Inflammatory macrophage treated with lipopolysaccharide for 4 hours (primary cell): Measurements from ENCODE around the gene PPP5C.
"Not testable (repeated sequence)": the region's sequence is repeated elsewhere in the genome, so short reads cannot be mapped to it uniquely, and the experiment has no call there.

Experiments used
- DNase-seq: peaks from one replicate; pipeline ENCODE4 v3.0.0-alpha.2; 2020

The PPP5C gene

GRCh38 chr19:46411088-46411924 is 64.4 kb downstream of the PPP5C start:
- DNase-seq: no peak

GRCh38 chr19:46411925-46412649 is 65.2 kb downstream of the PPP5C start:
- no peak for DNase-seq

DNA sequence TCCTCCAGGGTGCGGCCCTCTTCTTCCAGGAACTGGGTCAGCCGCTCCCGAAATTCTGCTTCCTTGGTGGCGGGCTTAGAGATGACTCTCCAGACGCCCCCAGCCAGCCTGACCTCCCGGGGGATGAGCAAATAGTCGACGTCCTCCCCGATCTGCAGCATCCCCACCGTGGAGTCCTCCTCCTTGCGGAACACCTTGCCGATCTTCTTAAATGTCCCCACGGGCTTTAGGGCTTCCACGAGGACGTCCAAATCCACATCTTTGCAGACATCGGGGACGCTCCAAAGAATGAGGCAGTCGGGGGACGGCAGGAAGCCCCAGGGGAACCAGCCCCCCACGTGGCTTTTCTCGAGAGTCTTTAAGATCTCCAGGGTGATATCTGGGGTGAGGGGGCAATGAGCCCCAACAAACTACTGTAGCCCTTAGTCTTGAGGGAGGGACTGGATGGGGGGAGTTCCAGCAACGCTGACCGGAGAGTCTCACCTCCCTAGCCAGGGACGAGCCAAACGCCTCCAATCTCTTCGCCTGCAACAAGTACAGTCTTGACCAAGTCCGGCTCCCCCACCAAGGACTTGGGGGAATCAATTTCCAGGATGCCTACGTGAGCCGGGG is 65.9 kb downstream of the PPP5C start:
- no peak for DNase-seq

DNA sequence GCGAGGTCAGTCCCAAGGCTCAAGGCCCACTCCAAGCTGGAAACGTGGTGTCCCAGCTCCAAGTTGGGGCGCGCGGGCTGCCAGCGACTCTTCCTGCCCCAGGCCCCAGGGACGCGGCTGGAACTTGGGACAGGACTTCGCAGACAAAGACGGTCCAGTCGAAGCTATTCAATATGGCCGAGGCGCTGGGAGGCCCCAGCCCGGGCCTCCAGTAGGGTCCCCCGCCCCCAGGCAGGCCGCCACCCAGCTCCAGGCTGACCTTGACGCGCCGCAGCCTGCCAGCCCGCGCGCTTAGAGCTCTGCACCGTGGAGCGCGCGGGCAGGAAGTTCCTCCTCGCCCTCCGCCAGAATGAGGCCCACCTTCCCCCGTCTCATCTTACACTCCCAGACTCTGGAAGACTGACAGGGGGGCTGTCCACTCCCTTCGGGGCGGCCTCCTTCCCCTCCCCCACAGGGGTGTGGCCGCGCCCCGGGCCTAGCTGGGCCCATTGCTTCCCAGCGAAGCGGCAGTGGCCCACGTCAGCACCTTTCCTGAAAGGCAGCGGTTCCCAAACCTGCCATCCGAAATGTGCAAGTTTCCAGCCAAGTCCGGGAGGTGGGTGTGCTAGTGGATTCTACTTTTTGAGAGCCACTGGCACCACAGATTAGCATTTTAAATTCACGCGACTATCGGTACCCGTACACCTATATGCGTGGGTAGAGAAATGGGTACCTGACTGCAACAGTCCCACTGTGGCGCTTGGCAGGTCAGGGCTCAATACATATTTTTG is 66.6 kb downstream of the PPP5C start, which contains the start of gene CCDC8:
Gene CCDC8, minus strand, starts transcription at position 303 of the 770 bp plus-strand sequence. CDS start 754 bp downstream, outside the sequence.
- DNase-seq: no peak

DNA sequence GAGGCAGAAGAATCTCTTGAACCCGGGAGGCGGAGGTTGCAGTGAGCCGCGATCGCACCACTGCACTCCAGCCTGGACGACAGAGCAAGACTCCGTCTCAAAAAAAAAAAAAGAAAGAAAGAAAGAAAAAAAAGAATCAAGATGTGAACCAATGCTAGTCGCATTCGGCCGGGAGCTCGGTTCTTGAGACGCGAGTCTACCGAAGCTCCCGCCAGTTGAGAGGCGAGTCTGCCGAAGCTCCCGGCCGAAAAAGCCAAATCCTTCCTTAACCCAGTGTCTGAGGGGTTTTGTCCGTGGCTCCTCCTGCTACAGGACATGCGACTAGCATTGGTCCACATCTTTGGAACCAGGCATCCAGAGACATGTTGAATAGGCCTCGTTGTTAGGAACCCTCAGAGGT is 68.0 kb downstream of the PPP5C start:
- DNase-seq: not testable (repeated sequence)

DNA sequence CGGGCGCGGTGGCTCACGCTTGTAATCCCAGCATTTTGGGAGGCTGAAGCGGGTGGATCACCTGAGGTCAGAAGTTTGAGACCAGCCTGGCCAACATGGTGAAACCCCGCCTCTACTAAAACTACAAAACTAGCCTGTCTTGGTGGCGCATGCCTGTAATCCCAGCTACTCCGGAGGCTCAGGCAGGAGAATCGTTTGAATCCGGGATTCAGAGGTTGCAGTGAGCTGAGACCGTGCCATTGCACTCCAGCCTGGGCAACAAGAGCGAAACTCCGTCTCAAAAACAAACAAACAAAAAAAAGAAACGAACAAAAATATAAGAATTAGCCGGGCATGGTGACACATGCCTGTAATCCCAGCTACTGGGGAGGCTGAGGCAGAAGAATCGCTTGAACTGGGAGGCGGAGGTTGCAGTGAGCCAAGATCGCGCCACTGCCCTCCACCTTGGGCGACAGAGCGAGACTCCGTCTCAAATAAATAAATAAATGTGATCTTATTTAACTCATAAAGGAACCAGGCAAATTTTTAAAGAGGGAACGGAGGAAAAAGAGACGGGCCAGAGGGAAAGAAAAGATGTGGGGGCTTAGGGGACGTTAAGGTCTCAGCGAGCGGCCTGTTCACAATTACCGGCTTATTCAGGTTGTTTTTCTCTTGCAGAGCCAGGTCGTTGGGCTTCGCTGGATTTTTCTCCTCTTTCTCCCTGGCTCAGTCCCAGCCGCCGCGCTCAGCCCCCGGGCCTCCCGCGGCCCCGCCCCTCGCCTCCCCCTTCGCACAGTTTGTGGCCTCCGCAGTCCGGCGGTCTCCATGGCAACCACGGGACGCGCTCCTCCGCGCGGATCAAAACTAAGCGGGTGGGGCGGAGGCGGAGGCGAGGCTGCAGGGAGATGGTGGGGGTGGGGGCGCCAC is 69.2 kb downstream of the PPP5C start:
- not testable (repeated sequence) for DNase-seq

DNA sequence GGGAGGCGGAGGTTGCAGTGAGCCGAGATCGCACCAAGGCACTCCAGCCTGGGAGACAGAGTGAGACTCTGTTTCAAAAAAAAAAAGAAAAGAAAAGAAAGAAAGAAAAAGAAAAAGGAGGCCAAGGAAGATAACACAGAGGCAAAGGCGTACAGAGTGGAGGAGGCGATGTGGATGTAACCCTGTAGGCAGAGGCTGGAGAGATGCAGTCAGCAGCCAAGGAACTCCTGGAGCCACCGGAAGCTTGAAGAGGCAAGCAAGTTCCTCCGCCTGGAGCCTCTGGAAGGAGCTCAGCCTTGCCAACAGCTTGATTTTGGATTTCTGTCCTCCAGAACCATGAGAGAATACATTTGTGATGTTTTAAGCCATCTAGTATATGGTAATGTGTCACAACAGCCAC is 73.2 kb downstream of the PPP5C start:
- DNase-seq: no peak

- no peak for DNase-seq
Measured at GRCh38 chr19:46422344-46422743, 75.5 kb downstream of the PPP5C start.

- no peak for DNase-seq
Measured at GRCh38 chr19:46423188-46423587, 76.3 kb downstream of the PPP5C start.

- no peak for DNase-seq
Measured at GRCh38 chr19:46426035-46426505, 79.2 kb downstream of the PPP5C start.

DNA sequence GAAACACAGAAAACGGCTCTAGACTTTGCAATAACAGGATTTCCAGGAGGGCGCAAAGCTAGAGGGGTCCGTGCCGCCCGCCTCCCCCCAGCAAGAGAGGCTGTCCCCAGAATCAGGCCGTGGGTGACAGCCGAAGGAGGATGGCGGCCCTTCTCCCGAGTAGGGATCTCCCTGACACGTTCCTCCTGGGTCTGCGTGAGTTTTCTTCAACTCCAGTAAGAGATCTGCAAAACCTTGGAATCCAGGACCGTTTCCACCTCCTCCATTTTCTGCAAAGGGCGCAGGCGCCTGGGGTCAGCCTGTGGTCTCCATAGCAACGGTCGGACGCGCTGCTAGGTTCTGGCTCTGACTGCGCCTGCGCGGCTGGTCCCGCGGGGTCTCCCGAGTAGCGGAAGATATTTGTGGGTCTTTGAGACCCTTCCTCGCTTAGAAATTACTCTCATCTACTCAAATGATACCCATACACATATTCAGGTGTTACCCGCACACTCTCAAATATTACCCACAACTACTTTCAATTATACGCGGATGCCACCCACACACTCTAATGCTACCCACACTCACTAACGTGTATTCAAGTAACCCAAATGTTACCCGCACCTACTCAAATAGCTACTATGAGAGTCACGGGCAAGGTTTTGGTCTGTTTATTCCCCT is 79.7 kb downstream of the PPP5C start:
- DNase-seq: peak; percentile 43

DNA sequence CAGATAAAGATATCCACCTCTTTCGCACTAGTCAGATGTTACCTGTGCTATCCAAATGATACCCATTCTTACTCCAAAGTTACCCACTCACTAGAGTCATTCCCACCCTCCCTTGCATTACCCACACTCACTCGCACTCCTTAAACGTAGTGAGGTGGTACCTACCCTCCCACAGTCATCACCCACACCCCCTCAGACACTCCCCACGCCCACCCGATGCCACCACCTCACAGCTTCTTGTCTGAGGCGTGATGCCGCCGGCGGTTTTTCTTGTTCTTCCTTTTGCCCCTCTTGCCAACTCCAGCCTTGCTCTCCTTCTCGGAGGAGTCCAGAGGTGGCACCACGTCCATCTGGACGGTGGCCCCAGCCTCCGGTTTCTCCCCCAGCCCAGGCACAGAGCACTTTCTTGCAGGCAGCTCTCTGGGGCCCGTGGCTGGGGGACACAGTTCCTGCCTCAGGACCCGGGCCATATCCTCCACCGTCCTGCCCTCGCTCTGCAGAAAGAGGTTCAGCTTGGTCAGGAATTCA is 80.7 kb downstream of the PPP5C start:
- DNase-seq: no peak

DNA sequence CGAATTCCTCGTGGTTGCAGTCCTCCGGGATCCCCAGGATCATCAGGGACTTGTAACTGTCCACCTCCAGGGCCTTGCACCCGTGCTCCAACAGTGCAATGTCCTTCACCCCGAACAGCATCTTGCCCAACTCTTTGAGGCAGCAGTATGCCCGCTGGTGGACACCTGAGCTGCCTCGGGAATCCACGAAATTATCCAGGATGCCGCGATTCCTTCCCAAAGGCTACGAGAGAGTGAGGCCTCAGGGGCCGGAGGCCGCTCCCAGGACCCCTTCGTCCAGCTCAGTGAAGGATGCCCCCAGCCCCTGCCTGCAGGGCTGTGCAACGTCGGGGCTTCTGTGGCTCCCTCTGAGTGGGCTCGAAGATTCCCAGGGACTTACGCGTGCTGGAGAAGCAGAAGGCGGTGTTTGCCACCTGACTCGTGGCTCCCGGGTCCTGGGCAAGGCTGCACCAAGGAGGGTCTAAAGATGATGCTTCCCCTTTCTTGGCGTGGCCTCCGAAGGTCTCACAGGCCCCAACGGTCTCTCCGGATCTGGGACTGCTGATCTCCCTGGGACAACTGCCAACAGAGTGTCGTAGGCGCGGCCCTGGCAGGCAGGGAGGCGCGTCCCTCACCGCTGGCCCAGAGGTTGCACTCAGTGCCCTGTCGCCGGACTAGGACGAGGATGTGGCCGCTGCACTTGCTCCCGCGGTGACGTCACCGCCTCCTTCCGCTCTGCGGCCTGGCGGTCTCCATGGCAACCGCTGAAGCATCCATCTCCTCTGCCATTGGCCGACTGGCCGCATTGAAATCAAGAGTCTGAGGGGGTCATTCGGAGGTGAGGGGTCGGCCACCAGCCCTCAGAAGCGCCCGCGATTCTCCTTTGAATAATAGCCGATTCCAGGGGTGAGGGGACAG is 81.6 kb downstream of the PPP5C start, which contains the start of gene PNMA8C:
Gene PNMA8C, minus strand, starts transcription at position 698 of the 897 bp plus-strand sequence. Its CDS starts 577 bp downstream, at position 121.
- peak; percentile 75 for DNase-seq

DNA sequence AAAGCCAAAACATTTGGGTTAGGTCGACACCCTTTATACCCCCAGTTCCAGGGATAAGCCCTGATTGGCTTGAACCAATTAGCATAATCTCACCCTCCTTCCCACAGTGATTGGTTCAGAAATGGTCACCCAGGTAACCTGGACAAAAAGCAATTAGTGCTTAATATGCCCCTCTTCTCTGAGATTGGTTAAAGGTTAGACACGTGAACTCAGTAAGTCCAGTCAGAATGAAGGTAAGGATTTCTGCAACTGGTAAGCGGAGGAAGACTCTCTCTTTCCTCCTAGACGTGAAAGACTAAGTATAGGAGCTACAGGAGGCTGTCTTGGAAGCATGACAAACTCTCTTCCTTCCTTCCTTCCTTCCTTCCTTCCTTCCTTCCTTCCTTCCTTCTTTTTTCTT is 83.1 kb downstream of the PPP5C start:
- no peak for DNase-seq

- DNase-seq: no peak
Measured at GRCh38 chr19:46431824-46432223, 84.9 kb downstream of the PPP5C start.

DNA sequence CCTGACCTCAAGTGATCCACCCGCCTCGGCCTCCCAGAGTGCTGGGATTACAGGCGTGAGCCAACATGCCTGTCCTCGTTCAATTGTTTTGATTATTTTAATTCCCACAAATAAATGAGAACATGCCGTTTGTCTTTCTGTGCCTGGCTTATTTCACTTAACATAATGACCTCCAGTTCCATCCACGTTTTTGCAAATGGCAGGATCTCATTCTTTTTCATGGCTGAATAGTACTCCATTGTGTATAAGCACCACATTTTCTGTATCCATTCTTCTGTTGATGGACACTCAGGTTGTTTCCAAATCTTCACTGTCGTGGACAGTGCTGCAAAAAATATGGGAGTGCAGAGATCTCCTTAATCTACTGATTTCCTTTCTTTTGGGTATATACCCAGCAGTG is 86.6 kb downstream of the PPP5C start:
- not testable (repeated sequence) for DNase-seq

GRCh38 chr19:46435009-46435408 is 88.1 kb downstream of the PPP5C start:
- DNase-seq: no peak

- not testable (repeated sequence) for DNase-seq
Measured at GRCh38 chr19:46435689-46436088, 88.8 kb downstream of the PPP5C start.
